Fibroblast of villous mesenchyme (primary cell): Measurements from ENCODE around the gene ANKRD34C. TPM values are rescaled to one million over a fixed set of nuclear protein-coding genes. Genes with fewer than 3 reads are reported as not detected.

Source experiments
- DNase-seq: peaks from one replicate; pipeline ENCODE4 v3.0.0-alpha.2; 2010; ENCODE audit warnings: low read depth
- H3K4me3 ChIP-seq: 2 replicates; pipeline ENCODE4 v1.5.1; 2011; ENCODE audit warnings: low read depth, mild to moderate bottlenecking, low read length
- CTCF ChIP-seq: IDR thresholded peaks from 2 replicates; pipeline ENCODE4 v1.5.1; 2012; ENCODE audit warnings: low read depth, mild to moderate bottlenecking, low read length; ENCODE audit not compliant: insufficient read depth
- total RNA-seq: library from RNA; depleted of rRNA; stranded (reverse); fragments of >200 nt; gene quantifications from 2 replicates; pipeline ENCODE4 v1.2.3, GENCODE V29; 2012

ANKRD34C gene
- total RNA-seq, 1 donor, result not detected

DNA sequence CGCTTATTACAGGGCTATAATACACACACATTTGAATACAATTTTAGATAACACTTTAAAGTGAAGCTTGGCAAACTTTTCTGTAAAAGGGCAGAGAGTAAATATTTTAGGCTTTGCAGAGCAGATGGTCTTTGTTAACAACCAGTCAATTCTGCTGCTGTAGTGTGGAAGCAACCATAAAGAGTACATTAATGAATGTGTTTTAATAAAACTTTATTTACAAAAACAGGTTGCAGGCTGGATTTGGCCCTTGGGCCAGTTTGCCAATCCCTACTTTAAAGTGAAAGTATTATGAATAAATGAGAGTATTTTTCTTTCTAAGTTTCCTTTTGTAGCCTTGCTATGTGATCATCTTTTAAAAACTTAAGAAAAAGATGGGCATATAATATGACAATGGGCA, 20.7 kb upstream of the ANKRD34C start:
- H3K4me3 ChIP-seq, result no peak overlapping the region
- no peak for TF ChIP-seq CTCF
- no peak for DNase-seq

DNA sequence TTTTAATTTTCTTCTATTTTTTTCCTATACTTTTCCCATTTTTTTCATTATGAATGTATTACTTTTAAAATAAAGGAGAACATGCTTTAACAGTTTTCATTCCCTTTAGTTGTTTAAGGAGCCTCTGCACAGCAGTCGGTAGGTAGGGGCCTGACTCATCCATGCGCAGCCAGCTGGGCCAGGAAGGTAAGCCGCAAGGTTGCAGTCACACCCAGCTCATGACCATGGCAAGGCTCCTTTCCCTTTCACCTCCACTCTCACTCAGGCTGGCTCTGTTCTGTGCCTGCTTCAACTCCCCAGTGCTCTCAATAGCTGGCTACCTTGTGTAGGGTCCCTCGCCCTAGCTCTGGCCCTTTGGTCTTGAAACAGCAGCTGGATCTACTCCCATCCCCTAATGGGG, 17.4 kb upstream of the ANKRD34C start:
- no peak overlapping the region for H3K4me3 ChIP-seq
- no peak for DNase-seq
- TF ChIP-seq CTCF, result no peak

DNA sequence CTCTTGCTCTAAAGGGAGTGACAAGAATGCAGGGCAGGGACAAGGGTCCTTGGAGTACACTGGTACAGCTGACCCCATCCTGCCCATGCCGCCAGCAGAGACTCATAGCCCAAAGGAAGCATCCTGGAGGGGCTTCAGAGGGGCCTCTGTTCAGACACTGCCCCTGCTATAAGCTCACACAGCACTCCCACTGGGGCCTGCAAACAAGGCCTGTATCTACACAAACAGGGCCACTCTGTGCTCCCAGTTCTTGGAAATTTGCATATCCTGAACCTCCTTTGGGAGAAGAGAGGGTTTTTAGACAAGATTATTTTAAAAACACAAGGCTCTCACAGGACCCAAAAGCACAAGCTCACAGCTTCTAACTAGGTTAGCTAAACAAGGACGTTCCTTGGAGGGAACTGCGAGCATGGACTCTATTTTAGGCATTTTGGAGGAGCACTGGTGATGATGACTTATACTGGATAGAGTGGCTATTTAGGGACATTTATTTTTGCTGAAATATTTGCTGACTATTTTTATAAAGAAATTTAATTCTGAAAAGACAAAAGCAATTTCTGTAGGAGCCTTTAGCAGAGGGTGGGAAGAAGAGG, 16.4 kb upstream of the ANKRD34C start:
- no peak for DNase-seq
- TF ChIP-seq CTCF, result no peak

DNA sequence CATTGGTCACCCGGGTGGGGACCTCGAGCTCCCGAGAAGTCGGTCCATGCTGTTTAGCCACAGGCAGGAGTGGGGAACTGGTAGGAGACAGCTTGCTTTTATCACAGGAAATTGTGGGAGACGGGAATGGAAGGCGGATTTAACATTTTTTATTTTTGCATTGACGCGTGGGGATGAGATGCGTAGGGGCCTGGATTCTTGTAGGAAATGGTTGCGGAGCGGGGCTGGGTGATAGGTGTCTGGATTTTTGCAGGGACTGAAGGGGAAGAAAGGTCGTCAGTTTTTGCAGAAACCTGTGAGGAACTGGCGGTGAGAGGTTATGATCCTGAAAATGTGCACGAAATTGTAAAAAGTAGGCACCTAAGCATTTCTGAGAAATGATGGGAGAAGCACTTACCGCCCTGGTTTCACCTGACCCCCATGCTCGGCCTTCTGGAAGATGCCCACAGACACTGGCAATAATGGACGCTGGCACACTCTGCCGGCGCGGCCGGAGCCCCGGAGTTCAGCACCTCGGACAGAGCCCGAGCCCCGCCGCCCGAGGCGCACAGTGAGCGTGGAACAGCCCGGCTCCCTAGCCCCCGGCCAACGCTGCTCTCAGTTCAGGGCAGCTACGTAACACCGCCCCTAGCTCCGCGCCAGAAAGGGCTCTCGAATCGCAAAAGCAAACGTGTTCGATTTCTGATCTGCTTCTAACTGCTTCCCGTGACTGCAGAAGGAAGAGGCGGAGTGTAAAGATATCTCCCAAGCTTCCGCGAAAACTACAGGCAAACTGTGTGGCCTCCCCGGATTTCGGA, 928 bp downstream of the ANKRD34C start:
- H3K4me3 ChIP-seq, result no peak overlapping the region
- no peak for TF ChIP-seq CTCF
- DNase-seq, result peak; percentile 30

More for the DNA sequence above, 16.4 kb upstream of the ANKRD34C start:
- no peak overlapping the region for H3K4me3 ChIP-seq

- no peak for DNase-seq
- H3K4me3 ChIP-seq, result no peak overlapping the region
- TF ChIP-seq CTCF, result no peak
These were observed 8.2 kb downstream of the ANKRD34C start for GRCh38 chr15:79290642-79291275.

GRCh38 chr15:79292011-79292410, 9.5 kb downstream of the ANKRD34C start:
- no peak for TF ChIP-seq CTCF
- DNase-seq, result no peak
- H3K4me3 ChIP-seq, result no peak overlapping the region
